Globus pallidus (tissue), 1 donor: Measurements from ENCODE around the gene RIGI.
"Not testable (repeated sequence)": the region's sequence is repeated elsewhere in the genome, so short reads cannot be mapped to it uniquely, and the experiment has no call there.

Source experiments
- DNase-seq: peaks from one replicate; pipeline ENCODE4 v3.0.0-alpha.2; 2015; ENCODE audit warnings: low spot score

The RIGI gene

DNA sequence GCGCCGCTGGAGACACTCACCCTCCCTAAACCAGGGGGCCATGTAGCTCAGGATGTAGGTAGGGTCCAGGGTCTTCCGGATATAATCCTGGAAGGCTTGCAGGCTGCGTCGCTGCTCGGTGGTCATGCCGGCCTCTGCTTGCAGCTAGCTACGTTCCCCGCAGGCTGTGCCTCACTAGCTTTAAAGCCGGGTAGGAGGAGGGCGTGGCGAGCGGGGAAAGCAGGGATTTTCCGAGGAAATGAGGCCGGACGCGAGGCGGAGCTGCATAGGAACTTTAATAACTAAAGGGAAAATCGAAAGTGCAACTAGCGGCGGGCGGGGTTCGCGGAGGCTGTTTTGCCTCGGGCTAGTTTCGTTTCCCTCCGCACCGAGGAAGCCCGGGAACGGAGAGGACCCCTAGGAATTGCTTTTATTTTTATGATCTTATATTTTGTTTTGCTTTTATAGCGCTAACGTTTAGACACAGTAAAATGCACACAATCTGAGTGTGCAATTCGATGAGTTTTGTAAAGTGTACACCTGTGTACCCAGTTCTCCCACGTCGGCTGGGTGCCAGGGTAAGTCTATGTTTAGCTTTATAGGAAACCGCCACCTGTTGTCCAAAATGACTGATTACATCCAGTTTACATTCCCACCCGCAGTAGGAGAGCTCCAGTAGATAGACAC, at the start of gene RIGI:
Gene RIGI, minus strand, starts transcription at position 156 of the 666 bp plus-strand sequence. Its CDS starts 30 bp downstream, at position 126.
- peak; percentile 85 for DNase-seq

DNA sequence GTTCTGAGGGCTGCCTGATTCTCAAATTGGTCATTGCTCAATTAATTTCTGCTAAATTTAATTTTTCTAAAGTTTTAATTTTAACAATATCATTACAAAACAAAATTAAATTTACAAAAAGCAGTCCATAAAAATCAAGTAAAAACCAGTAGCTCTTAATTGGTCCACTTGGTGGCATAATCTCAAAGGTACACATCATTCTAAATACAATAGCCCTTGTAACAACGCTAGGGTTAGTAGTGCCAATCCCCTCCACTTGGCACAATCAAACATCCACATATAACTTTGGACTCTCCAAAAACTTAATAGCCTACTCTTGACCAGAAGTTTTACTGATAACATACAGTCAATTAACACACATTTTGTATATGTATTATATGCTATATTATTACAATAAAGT, 48.9 kb upstream of the RIGI start:
- DNase-seq, result no peak

- DNase-seq, result no peak
Observed at GRCh38 chr9:32573821-32574220, 47.8 kb upstream of the RIGI start.

DNA sequence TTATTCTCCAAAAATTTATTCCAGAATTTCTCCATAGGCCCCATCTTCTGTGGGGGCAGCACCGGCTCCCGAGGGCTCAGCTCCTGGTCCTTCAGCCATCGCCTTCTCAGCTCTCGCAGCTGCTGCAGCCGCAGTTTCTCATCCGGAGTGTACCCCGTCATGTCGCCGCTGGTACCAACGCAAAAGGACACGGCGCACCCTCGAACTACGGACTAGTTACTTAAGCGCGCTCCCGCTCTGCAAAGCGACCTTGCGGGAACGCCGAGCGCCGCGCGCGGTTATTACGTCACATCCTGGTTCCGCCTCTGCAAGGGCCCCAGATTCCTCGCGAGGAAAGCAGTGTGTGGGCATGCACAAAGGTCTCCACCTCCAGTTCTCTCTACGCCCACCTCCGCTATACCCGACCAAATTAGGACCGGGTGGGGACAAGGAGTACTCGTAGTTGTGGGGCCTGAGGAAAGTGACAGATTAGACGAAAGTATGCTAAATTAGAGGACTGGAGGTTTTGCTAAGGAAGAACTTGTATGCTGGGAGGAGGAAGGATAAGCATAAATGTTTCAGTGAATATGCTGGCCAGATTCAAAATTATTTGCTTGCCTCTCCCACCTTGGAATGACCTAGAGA, 47.0 kb upstream of the RIGI start, which contains the start of gene NDUFB6:
Gene NDUFB6, minus strand, starts transcription at position 260 of the 624 bp plus-strand sequence. Its CDS starts 99 bp downstream, at position 161.
- peak; percentile 90 for DNase-seq

DNA sequence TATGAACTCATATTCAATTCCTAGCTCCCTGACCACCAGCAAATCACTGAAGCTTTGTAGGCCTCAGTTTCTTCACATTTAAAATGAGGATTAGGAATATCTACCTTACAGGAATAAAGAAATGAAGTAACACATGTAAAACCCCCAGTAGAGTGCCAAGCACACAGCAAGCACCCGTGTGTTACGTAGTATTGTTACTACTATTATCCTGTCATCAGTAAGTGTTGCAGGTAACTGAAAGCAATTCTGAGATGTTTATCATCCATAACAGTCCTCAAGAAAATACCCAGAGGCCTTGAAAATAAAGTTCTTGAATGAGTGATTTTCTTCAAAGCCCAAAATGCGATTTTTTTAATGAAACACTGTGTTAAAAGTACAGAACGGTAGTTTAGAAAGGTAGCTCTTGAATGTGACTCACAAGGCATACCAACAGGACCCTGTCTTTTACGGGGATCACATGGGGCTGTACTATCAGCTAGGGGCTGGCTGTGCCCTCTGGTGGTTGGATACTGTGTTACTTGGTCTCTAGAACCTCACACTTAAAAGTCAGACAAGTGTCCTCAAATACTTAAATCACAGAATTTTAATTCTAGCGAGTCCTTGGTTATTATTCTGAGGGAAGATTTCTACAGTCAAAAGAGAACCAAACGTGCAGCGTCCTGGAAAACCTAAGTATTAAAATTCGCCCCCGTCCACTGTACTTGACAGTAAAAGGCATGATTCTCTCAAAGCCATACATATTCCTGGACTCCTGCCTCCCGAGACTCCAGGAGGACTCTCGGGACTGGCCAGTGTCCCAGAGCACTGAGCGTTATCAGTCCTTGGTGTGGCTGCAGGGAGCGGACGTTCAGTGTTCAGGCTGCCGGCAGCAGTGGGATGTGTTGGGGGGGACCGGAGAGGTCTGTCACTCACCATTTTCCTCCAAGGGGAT, 46.2 kb upstream of the RIGI start:
- DNase-seq, result peak; percentile 61

GRCh38 chr9:32570262-32570661, 44.3 kb upstream of the RIGI start:
- DNase-seq, result no peak

DNA sequence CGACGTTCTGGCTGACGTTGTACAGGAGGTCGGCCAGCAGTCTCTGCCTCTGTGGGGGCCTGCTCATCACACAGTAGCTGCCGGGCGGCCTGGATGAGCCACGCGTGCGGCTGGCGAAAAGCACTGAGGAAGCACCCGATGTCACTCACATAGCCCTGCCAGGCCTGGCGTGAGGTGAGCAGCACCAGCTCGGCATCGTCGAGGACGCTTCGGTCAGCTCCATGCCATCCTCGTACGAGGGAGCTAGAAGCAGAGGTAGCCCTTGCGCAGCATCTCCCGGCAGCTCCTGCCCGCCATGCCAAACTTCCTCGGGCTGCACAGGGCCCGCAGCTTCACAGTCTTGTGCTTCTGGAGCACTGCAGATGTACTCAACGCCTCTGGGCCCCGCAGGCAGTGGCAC, 40.8 kb upstream of the RIGI start:
- no peak for DNase-seq

DNA sequence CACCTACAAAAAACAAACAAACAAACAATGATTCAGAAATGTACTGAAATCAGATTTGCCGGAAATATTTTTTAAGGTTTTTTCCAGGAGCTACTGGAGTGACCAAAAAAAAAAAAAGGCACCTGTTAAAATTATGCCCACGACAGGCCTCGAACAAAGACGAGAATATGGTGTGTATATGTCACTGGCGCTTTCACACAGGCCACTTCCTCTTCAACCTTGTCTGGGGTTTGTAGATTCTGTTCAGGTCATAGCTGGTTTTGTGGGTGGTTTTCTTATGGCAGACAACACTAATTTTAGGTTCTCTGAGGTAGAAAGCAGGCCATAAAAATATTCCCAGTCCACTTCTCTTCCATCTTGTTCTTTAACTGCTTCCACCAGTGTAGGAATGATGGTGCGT, 40.0 kb upstream of the RIGI start:
- no peak for DNase-seq

DNA sequence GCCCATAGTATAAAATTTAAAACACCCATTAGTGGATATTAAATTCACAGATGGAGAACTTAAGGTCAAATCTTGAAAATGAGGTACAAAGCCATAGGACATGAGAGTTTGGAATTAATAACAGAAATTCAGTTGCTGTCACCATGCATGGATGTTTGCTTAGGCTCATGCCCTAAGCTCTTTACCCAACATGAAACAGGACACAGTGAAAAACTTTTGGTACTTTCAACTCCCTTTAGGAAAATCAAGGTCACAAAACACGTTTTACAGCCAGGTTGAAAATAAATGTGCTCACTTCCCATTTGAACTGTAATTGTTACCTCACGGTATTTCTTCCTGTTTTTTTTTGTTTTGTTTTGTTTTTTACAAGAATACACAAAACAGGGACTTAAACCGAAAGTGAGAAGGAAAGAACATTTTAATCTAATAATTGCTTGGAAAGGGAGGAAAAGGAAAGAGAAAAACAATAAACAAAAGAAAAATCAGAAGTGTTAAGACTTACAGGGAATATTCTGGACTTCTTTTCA, 32.5 kb upstream of the RIGI start:
- DNase-seq, result no peak

GRCh38 chr9:32554591-32554990, 28.6 kb upstream of the RIGI start:
- DNase-seq, result no peak

DNA sequence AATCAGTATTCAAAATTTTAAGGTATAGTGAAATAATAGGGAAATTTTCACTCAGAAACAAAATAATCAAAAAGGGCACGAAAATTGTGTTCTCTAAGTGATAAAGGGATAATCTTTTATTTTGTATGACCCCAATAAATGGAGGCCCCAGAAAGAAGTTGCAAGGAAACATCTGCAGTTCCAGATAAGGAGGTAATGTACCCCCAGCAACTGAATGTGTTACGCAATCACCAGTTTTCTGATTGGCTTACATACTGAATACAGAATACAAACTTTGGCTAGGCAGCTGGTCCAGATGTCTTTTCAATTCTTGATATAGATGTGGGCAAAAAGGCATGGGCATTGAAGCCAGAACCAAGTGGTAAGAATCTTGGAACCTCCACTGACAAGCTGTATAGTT, 28.1 kb upstream of the RIGI start:
- DNase-seq, result no peak

DNA sequence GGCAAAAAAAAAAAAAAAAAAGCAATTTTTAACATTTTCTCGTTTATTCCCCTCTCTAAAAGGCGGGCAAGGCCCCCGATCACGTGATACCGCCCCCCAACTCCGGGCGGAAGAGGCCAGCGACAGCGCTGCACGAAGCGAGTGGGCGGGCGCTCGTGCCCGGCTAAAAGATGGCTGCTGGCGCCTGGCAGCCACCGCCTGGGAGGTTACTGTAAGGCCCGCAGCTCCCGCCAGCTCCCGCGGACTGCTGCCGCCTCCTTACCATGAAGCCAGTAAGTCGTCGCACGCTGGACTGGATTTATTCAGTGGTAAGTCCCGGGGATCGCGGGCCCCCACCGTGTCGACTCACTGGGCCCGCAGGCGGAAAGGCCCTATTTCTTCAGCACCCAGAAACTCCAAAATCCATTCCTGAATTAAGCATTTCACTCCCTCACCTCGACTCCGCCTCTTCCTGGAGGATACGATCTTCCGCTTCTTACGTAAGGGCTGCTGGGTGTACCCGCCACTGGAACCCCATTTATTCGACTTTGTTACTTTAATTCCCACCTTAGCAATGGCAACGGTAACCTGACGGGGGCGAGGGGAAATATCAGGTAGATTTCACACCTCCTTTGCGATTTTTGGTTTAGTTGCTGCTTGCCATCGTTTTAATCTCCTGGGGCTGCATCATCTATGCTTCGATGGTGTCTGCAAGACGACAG, 26.3 kb upstream of the RIGI start, which contains the start of the genes SMIM27 and TOPORS:
Gene SMIM27, plus strand, starts transcription at position 156 of the 701 bp plus-strand sequence. Its CDS starts 108 bp downstream, at position 264.
Gene TOPORS, minus strand, starts transcription at position 415 of the 701 bp plus-strand sequence. Its CDS starts 150 bp downstream, at position 265.
- peak; percentile 93 for DNase-seq

- DNase-seq, result peak; percentile 65
Observed at GRCh38 chr9:32551276-32552051, 25.5 kb upstream of the RIGI start.

DNA sequence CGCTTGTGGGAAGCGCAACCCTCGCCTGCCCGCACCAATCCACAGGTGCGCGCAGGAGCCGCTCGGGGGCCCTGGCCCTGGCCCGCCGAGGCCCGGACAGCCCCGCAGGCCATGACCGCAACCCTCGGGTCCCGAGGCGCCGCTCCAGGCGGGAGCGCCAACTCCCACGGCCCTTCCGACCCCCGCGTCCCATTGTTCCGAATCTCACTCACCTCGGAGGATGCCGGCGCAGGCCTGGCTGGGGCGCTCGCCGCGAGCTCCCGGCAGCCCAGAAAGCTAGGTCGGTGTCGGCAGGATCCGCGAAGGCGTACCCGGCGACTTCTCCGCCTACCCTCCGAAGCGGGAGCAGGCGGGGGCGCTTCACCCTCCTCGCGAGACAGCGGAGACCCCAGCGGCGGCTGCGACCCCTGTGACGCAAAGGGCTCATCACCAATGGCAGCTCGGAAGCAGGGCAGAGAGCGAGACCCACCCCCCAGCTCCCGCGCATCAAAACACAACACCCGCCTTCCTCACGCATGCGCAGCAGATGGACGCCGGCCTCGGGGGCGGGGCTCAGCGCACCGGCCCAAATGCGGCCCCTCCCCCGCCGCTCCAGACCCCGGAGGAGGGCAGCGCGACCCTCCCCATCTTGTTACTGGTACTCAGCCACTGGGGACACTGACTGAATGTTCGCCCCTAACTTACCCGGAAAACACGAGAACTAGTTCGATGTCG, 24.7 kb upstream of the RIGI start:
- DNase-seq, result peak; percentile 93

DNA sequence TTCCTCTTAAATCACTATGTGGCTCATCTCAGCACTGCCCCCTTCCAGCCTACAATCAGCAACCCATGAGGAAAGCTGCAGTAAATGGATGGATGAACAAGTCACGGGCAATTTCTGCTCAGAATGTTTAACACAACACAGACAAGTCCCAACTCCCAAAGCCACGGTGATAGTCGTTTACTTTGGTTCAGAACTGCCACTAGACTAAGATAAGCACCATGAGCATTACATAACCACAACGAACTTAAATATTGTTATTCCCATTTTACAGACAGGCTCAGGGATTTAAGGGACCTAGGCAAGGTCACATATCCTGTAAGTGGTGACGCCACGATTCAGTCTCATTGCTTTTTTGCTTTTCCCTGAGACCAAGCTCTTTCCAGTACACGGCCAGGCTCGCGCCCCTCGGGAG, 24.2 kb upstream of the RIGI start:
- peak; percentile 38 for DNase-seq

- not testable (repeated sequence) for DNase-seq
Observed at GRCh38 chr9:32548213-32548612, 22.2 kb upstream of the RIGI start.

DNA sequence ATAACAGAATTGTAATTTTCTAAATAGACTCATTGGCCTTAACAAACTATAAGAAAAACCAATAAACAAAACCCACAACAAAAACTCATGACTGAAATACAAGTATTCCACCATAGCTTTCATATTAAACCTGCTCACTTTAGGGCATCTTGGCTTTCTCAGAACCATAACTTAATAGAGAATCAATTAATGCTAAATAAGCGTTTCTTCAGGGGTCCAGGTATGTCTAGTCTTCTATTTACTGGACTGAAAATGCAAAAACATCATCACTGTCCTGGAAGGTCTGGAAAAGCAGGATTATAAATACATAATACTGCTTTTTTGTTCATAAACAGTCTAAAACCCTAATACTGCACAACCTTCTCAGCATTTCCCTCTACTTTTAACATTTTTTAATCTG, 19.9 kb upstream of the RIGI start:
- DNase-seq, result no peak

DNA sequence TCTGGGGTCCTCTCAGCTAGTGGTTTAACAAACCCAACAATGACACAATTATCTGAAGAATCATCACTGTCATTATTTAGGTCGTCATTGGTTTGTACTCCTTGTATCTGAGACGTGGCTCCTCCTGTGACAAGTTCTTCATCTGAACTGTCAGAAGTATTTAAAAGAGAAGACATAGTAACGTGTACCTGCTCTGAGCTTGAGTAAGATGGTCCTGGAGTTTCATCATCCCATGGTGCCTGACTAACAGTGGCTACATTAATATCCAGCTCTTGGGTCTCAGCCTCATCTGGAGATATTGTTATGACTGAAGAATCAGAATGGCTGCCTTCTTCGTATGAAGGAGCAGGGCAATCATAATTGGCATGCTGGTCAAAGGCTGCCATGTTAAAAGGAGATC, 17.1 kb upstream of the RIGI start:
- no peak for DNase-seq

GRCh38 chr9:32533816-32534215, 7.8 kb upstream of the RIGI start:
- DNase-seq, result no peak

GRCh38 chr9:32533336-32533735, 7.3 kb upstream of the RIGI start:
- DNase-seq, result no peak
